ENCODE measurements around the gene GALNT13.
"Not testable (repeated sequence)": the region's sequence is repeated elsewhere in the genome, so short reads cannot be mapped to it uniquely, and the experiment has no call there.

GALNT13 gene

GRCh38 chr2:154408786-154409185 lies 537.1 kb downstream of the GALNT13 start:
- DNase-seq (ENCODE audit: low read depth in 2 of 2): no peak

GRCh38 chr2:154422251-154422650 lies 550.5 kb downstream of the GALNT13 start:
- no peak for DNase-seq (ENCODE audit: low read depth in 2 of 2)

- DNase-seq (ENCODE audit: low read depth in 2 of 2): no peak
Observed at GRCh38 chr2:154425994-154426393, 554.3 kb downstream of the GALNT13 start.

GRCh38 chr2:154427453-154427852 lies 555.7 kb downstream of the GALNT13 start:
- DNase-seq (ENCODE audit: low read depth in 2 of 2): no peak

GRCh38 chr2:154428022-154428421 lies 556.3 kb downstream of the GALNT13 start:
- no peak for DNase-seq (ENCODE audit: low read depth in 2 of 2)

GRCh38 chr2:154433010-154433409 lies 561.3 kb downstream of the GALNT13 start:
- no peak for DNase-seq (ENCODE audit: low read depth in 2 of 2)

- DNase-seq (ENCODE audit: low read depth in 2 of 2): no peak
Observed at GRCh38 chr2:154437104-154437503, 565.4 kb downstream of the GALNT13 start.

GRCh38 chr2:154439156-154439555 lies 567.4 kb downstream of the GALNT13 start:
- no peak for DNase-seq (ENCODE audit: low read depth in 2 of 2)

- DNase-seq (ENCODE audit: low read depth in 2 of 2): no peak
Observed at GRCh38 chr2:154443919-154444318, 572.2 kb downstream of the GALNT13 start.

- DNase-seq (ENCODE audit: low read depth in 2 of 2): no peak
Observed at GRCh38 chr2:154446324-154446723, 574.6 kb downstream of the GALNT13 start.

- DNase-seq (ENCODE audit: low read depth in 2 of 2): no peak
Observed at GRCh38 chr2:154447727-154448418, 576.2 kb downstream of the GALNT13 start.

GRCh38 chr2:154449951-154450658 lies 578.4 kb downstream of the GALNT13 start:
- DNase-seq (ENCODE audit: low read depth in 2 of 2): no peak

GRCh38 chr2:154452471-154452870 lies 580.7 kb downstream of the GALNT13 start:
- no peak for DNase-seq (ENCODE audit: low read depth in 2 of 2)

GRCh38 chr2:154452906-154453493 lies 581.3 kb downstream of the GALNT13 start:
- no peak for DNase-seq (ENCODE audit: low read depth in 2 of 2)

- DNase-seq (ENCODE audit: low read depth in 2 of 2): no peak
Observed at GRCh38 chr2:154455166-154455565, 583.4 kb downstream of the GALNT13 start.

- no peak for DNase-seq (ENCODE audit: low read depth in 2 of 2)
Observed at GRCh38 chr2:154455866-154456265, 584.1 kb downstream of the GALNT13 start.

- no peak for DNase-seq (ENCODE audit: low read depth in 2 of 2)
Observed at GRCh38 chr2:154457286-154457685, 585.6 kb downstream of the GALNT13 start.

GRCh38 chr2:154459286-154459685 lies 587.6 kb downstream of the GALNT13 start:
- DNase-seq (ENCODE audit: low read depth in 2 of 2): no peak

- DNase-seq (ENCODE audit: low read depth in 2 of 2): no peak
Observed at GRCh38 chr2:154462634-154463033, 590.9 kb downstream of the GALNT13 start.

GRCh38 chr2:154466226-154466625 lies 594.5 kb downstream of the GALNT13 start:
- no peak for DNase-seq (ENCODE audit: low read depth in 2 of 2)

GRCh38 chr2:154470376-154470775 lies 598.7 kb downstream of the GALNT13 start:
- DNase-seq (ENCODE audit: low read depth in 2 of 2): no peak

GRCh38 chr2:154471492-154471891 lies 599.8 kb downstream of the GALNT13 start:
- DNase-seq (ENCODE audit: low read depth in 2 of 2): not testable (repeated sequence)

- DNase-seq (ENCODE audit: low read depth in 2 of 2): no peak
Observed at GRCh38 chr2:154477319-154477718, 605.6 kb downstream of the GALNT13 start.
